H54 (cell line): ENCODE data around the gene CAB39L.
"Not testable (repeated sequence)": the region's sequence is repeated elsewhere in the genome, so short reads cannot be mapped to it uniquely, and the experiment has no call there.

ENCODE experiments used
- DNase-seq: peaks from one replicate; pipeline ENCODE4 v3.0.0; 2011; ENCODE audit warnings: low spot score, mixed read lengths; ENCODE audit not compliant: insufficient read length
- FAIRE-seq: peaks from 3 replicates; lab custom pipeline; 2011; peaks lifted over from hg19 to GRCh38; lab: Jason Lieb, UNC
- POLR2A ChIP-seq: IDR thresholded peaks from 2 replicates; pipeline ENCODE4 v1.6.1; 2011; ENCODE audit warnings: low read depth, mild to moderate bottlenecking, low read length

The CAB39L gene

GRCh38 chr13:49341517-49341916 is 102.3 kb downstream of the CAB39L start:
- TF ChIP-seq POLR2A = no peak
- no peak for DNase-seq
- FAIRE-seq = no peak

- no peak for TF ChIP-seq POLR2A
- DNase-seq = no peak
- no peak for FAIRE-seq
Measured at GRCh38 chr13:49340161-49340560, 103.7 kb downstream of the CAB39L start.

- no peak for FAIRE-seq
- TF ChIP-seq POLR2A = no peak
- no peak for DNase-seq
Measured at GRCh38 chr13:49336655-49337054, 107.2 kb downstream of the CAB39L start.

GRCh38 chr13:49330546-49330864 is 113.4 kb downstream of the CAB39L start:
- FAIRE-seq (no peak), DNase-seq (no peak)
- no peak for TF ChIP-seq POLR2A

GRCh38 chr13:49329831-49330545 is 113.9 kb downstream of the CAB39L start:
- TF ChIP-seq POLR2A = no peak
- DNase-seq (no peak), FAIRE-seq (no peak)

GRCh38 chr13:49327145-49327544 is 116.7 kb downstream of the CAB39L start:
- FAIRE-seq = not testable (repeated sequence)

GRCh38 chr13:49326222-49326917 is 117.5 kb downstream of the CAB39L start:
- DNase-seq (no peak), FAIRE-seq (no peak)
- TF ChIP-seq POLR2A = no peak

More at GRCh38 chr13:49327145-49327544, 116.7 kb downstream of the CAB39L start:
- not testable (repeated sequence) for DNase-seq

GRCh38 chr13:49323344-49323743 is 120.5 kb downstream of the CAB39L start:
- no peak for TF ChIP-seq POLR2A
- no peak for DNase-seq
- FAIRE-seq = no peak

- no peak for FAIRE-seq
- no peak for DNase-seq
- no peak for TF ChIP-seq POLR2A
Measured at GRCh38 chr13:49322702-49323101, 121.2 kb downstream of the CAB39L start.

GRCh38 chr13:49320975-49321374 is 122.9 kb downstream of the CAB39L start:
- DNase-seq (no peak), FAIRE-seq (no peak)
- TF ChIP-seq POLR2A = no peak

GRCh38 chr13:49319951-49320350 is 123.9 kb downstream of the CAB39L start:
- TF ChIP-seq POLR2A = no peak
- no peak for DNase-seq
- no peak for FAIRE-seq

GRCh38 chr13:49319551-49319950 is 124.3 kb downstream of the CAB39L start:
- FAIRE-seq (no peak), DNase-seq (no peak)
- TF ChIP-seq POLR2A = no peak

GRCh38 chr13:49315756-49316482 is 127.9 kb downstream of the CAB39L start:
- no peak for TF ChIP-seq POLR2A
- FAIRE-seq (no peak), DNase-seq (no peak)

GRCh38 chr13:49315036-49315565 is 128.8 kb downstream of the CAB39L start:
- FAIRE-seq (no peak), DNase-seq (no peak)
- no peak for TF ChIP-seq POLR2A
